Fibroblast of villous mesenchyme (primary cell): Measurements from ENCODE around the gene SLC5A5. TPM values are rescaled to one million over a fixed set of nuclear protein-coding genes. Genes with fewer than 3 reads are reported as not detected.
A peak's percentile ranks its signal among the peaks of the same experiment; 100 is the strongest.

Experiments used
- DNase-seq: peaks from one replicate; pipeline ENCODE4 v3.0.0-alpha.2; 2010; ENCODE audit warnings: low read depth
- H3K4me3 ChIP-seq: 2 replicates; pipeline ENCODE4 v1.5.1; 2011; ENCODE audit warnings: low read depth, mild to moderate bottlenecking, low read length
- total RNA-seq: library from RNA; depleted of rRNA; stranded (reverse); fragments of >200 nt; gene quantifications from 2 replicates; pipeline ENCODE4 v1.2.3, GENCODE V29; 2012
- TF ChIP-seq, protein P1 (sequence below): IDR thresholded peaks from 2 replicates; pipeline ENCODE4 v1.5.1; 2012; ENCODE audit warnings: low read depth, mild to moderate bottlenecking, low read length; ENCODE audit not compliant: insufficient read depth

Gene SLC5A5
- total RNA-seq, 1 donor: not detected

DNA sequence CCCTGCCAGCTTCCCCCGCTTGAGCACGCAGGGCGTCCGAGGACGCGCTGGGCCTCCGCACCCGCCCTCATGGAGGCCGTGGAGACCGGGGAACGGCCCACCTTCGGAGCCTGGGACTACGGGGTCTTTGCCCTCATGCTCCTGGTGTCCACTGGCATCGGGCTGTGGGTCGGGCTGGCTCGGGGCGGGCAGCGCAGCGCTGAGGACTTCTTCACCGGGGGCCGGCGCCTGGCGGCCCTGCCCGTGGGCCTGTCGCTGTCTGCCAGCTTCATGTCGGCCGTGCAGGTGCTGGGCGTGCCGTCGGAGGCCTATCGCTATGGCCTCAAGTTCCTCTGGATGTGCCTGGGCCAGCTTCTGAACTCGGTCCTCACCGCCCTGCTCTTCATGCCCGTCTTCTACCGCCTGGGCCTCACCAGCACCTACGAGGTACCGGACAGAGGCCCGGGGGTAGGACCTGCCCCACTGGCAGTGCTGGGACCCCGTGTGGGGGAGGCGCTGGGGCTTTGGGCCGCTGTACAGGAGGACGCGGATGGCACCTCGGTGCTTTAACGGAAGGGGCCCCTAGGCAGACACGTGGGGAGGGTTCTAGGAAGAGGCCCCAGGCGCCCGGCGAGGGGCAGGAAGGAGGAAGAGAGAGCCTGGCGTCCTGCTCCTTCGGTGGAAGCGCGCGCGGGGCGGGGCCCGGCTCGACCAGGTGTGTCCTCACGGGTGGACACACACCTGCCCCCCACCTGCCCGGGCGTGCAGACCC lies 681 bp downstream of the SLC5A5 start:
- DNase-seq: no peak
- no peak overlapping the region for H3K4me3 ChIP-seq
- TF ChIP-seq, protein P1, sequence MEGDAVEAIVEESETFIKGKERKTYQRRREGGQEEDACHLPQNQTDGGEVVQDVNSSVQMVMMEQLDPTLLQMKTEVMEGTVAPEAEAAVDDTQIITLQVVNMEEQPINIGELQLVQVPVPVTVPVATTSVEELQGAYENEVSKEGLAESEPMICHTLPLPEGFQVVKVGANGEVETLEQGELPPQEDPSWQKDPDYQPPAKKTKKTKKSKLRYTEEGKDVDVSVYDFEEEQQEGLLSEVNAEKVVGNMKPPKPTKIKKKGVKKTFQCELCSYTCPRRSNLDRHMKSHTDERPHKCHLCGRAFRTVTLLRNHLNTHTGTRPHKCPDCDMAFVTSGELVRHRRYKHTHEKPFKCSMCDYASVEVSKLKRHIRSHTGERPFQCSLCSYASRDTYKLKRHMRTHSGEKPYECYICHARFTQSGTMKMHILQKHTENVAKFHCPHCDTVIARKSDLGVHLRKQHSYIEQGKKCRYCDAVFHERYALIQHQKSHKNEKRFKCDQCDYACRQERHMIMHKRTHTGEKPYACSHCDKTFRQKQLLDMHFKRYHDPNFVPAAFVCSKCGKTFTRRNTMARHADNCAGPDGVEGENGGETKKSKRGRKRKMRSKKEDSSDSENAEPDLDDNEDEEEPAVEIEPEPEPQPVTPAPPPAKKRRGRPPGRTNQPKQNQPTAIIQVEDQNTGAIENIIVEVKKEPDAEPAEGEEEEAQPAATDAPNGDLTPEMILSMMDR: no peak

DNA sequence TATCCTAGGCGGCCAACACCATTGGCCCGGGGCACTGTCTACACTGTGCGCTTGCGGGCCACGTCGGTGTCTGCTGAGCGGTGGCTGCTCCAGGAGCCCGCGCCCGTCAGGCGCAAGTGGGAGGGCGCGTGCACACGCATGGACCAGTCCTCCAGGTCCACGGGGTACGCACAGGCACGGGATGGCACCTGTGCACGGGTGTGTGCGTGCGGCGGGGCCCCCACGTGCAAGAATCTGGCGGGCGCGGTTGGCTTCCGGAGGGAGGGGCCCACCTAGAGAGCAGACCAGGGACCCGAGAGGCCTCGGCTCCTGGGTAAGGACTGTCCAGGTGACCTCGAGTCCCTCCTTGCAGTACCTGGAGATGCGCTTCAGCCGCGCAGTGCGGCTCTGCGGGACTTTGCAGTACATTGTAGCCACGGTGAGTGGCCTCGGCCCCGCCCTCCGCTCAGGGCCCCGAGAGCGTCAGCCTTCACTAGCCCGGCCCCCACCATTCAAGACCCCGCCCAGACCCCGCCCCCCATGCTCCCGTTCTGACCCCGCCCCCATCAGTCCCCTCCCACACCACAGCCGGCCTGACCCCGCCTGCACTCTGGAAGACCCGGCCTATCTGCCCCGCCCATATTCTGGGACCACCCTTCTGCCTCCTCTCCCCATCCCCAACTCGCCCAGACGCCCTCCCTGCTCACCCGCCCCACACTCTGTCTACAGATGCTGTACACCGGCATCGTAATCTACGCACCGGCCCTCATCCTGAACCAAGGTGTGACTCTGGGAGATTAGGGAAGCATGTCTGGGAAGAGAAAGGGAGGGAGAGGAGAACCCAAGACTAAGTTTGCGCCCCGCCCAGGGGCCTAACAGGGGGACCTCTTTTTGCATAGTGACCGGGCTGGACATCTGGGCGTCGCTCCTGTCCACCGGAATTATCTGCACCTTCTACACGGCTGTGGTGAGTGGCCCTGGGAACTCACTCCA lies 2.3 kb downstream of the SLC5A5 start:
- TF ChIP-seq, protein P1: no peak
- peak overlapping the region; percentile 25 for H3K4me3 ChIP-seq
- DNase-seq: no peak

DNA sequence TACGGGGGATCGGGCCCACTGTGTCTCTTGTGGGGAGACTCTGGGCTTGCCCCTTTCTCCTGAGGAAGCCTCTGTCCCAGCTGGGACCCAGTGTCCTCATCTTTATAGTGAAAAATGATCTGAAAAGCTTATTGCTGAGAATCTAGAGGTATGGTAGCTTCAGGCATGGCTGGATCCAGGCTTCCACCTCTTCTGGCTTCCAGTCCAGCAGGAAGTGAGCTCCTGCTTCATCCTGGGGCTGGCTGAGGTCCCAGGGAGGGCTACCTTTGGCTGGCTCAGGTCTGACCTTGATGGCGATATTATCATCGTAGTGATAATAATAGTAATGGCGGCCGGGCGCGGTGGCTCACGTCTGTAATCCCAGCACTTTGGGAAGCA lies 3.0 kb downstream of the SLC5A5 start:
- TF ChIP-seq, protein P1: no peak

DNA sequence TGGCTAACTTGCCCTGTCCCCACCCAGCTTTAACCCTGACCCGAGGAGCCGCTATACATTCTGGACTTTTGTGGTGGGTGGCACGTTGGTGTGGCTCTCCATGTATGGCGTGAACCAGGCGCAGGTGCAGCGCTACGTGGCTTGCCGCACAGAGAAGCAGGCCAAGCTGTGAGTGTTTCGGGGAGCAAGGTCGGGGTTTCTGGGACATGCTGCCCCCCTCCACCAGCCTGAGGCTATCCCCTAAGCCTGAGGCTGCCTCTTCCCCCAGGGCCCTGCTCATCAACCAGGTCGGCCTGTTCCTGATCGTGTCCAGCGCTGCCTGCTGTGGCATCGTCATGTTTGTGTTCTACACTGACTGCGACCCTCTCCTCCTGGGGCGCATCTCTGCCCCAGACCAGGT lies 6.0 kb downstream of the SLC5A5 start:
- TF ChIP-seq, protein P1: no peak

More for the DNA sequence above, 3.0 kb downstream of the SLC5A5 start:
- no peak overlapping the region for H3K4me3 ChIP-seq
- no peak for DNase-seq

DNA sequence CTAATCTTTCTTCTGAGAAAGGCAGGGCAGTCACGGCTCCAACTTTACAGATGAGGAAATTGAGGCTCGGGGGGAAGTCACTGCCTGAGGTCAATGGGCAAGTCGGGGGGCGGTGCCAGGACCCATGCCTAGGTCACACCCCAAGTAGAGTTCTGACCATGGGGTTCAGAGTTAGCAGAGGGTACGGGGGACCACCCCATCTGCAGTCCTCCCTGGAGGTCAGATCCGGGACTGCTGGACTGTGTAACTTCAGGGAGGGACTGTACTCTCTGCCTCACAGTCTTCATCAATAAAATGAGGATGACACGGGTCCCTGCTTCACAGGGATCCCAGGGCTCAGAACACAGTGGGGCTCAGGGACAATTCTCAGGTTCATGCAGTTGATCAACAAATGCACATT lies 7.7 kb downstream of the SLC5A5 start:
- H3K4me3 ChIP-seq: no peak overlapping the region
- TF ChIP-seq, protein P1: no peak
- no peak for DNase-seq

More for the DNA sequence above, 6.0 kb downstream of the SLC5A5 start:
- no peak for DNase-seq
- H3K4me3 ChIP-seq: no peak overlapping the region

DNA sequence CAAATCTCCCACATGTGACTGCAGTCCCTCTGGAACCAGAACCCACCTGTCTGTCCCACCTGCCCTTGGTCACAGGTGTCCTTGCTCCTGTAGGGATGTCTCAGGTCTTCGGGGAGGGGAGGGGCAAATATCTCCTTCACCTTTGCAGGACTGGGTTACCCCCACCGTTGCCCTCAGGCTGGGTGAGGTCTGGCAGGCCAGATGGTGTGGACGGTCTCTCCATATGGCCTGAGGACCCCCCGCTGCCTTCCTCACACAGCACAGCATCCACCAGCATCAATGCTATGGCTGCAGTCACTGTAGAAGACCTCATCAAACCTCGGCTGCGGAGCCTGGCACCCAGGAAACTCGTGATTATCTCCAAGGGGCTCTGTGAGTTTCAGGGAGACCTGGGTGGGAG lies 10.0 kb downstream of the SLC5A5 start:
- H3K4me3 ChIP-seq: no peak overlapping the region
- DNase-seq: no peak
- TF ChIP-seq, protein P1: no peak
